DOHH2 (cell line): ENCODE measurements around the gene C4A.

Source experiments
- CTCF ChIP-seq: fragments of 200-600 bp; sonication (generic); IDR thresholded peaks from one replicate; pipeline ENCODE4 v1.5.1; 2014; ENCODE audit warnings: antibody characterized with exemption, mild to moderate bottlenecking, low read depth, low read length; ENCODE audit not compliant: poor library complexity, severe bottlenecking
- EZH2phosphoT487 ChIP-seq: fragments of 200-600 bp; sonication (generic); IDR thresholded peaks from 2 replicates; pipeline ENCODE4 v1.6.1; 2017; ENCODE audit warnings: borderline replicate concordance, mild to moderate bottlenecking, antibody characterized with exemption, low read length, moderate library complexity, mixed read lengths

GRCh38 chr6:31956796-31957195 is 25.1 kb upstream of the C4A start:
- TF ChIP-seq CTCF, result no peak
- no peak for TF ChIP-seq EZH2phosphoT487
